ENCODE results near the gene ATXN7.

ATXN7 gene

GRCh38 chr3:63864008-63864964 lies 619 bp downstream of the ATXN7 start:
- peak; percentile 45 for DNase-seq (ENCODE audit: low read depth)

- DNase-seq (ENCODE audit: low read depth), result no peak
Measured at GRCh38 chr3:63864965-63865327, 1.3 kb downstream of the ATXN7 start.

- no peak for DNase-seq (ENCODE audit: low read depth)
Measured at GRCh38 chr3:63867225-63867624, 3.6 kb downstream of the ATXN7 start.

- no peak for DNase-seq (ENCODE audit: low read depth)
Measured at GRCh38 chr3:63869940-63870614, 6.4 kb downstream of the ATXN7 start.

GRCh38 chr3:63870615-63871005 lies 6.9 kb downstream of the ATXN7 start:
- DNase-seq (ENCODE audit: low read depth), result no peak

GRCh38 chr3:63872135-63872924 lies 8.7 kb downstream of the ATXN7 start:
- DNase-seq (ENCODE audit: low read depth), result no peak

GRCh38 chr3:63874769-63875168 lies 11.1 kb downstream of the ATXN7 start:
- no peak for DNase-seq (ENCODE audit: low read depth)

- DNase-seq (ENCODE audit: low read depth), result no peak
Measured at GRCh38 chr3:63875510-63875909, 11.8 kb downstream of the ATXN7 start.

GRCh38 chr3:63876260-63876659 lies 12.6 kb downstream of the ATXN7 start:
- DNase-seq (ENCODE audit: low read depth), result no peak

GRCh38 chr3:63877737-63878393 lies 14.2 kb downstream of the ATXN7 start:
- no peak for DNase-seq (ENCODE audit: low read depth)

- DNase-seq (ENCODE audit: low read depth), result no peak
Measured at GRCh38 chr3:63878394-63879060, 14.9 kb downstream of the ATXN7 start.

GRCh38 chr3:63880653-63881052 lies 17.0 kb downstream of the ATXN7 start:
- DNase-seq (ENCODE audit: low read depth), result no peak

GRCh38 chr3:63886858-63887257 lies 23.2 kb downstream of the ATXN7 start:
- DNase-seq (ENCODE audit: low read depth), result no peak

- no peak for DNase-seq (ENCODE audit: low read depth)
Measured at GRCh38 chr3:63891518-63891917, 27.9 kb downstream of the ATXN7 start.

GRCh38 chr3:63892773-63893352 lies 29.2 kb downstream of the ATXN7 start:
- no peak for DNase-seq (ENCODE audit: low read depth)

GRCh38 chr3:63895422-63896189 lies 31.9 kb downstream of the ATXN7 start:
- DNase-seq (ENCODE audit: low read depth), result no peak

- no peak for DNase-seq (ENCODE audit: low read depth)
Measured at GRCh38 chr3:63896332-63897030, 32.8 kb downstream of the ATXN7 start.

GRCh38 chr3:63900010-63900409 lies 36.3 kb downstream of the ATXN7 start:
- DNase-seq (ENCODE audit: low read depth), result no peak

GRCh38 chr3:63900459-63900858 lies 36.8 kb downstream of the ATXN7 start:
- no peak for DNase-seq (ENCODE audit: low read depth)
